ENCODE results near the gene BIK.

The BIK gene

GRCh38 chr22:43162412-43163150 lies 52.0 kb downstream of the BIK start:
- H3K36me3 ChIP-seq (ENCODE audit: control insufficient read depth in 1 of 2, insufficient read depth in 2 of 2, low read length in 2 of 2) = peaks cover 3 to 7% of the 10 kb centered on the region in 2 experiments
- no peak overlapping the region for H3K14ac ChIP-seq (ENCODE audit: low read length)
- H3K79me2 ChIP-seq (ENCODE audit: control insufficient read depth, insufficient read depth, low read length, poor library complexity) = no peaks in the 10 kb centered on the region
- no peak overlapping the region for H2BK5ac ChIP-seq (ENCODE audit: low read depth, low read length, poor library complexity)
- H3K4ac ChIP-seq (ENCODE audit: low read depth, low read length) = no peak overlapping the region
- H2AK5ac ChIP-seq (ENCODE audit: low read length) = no peak overlapping the region
- DNase-seq = no peak
- H4K12ac ChIP-seq (ENCODE audit: low read depth, low read length) = no peak overlapping the region
- no peak overlapping the region for H2BK120ac ChIP-seq (ENCODE audit: insufficient read depth, low read length, poor library complexity)
- H3K9ac ChIP-seq (ENCODE audit: low read length) = no peak overlapping the region
- no peak overlapping the region for H4K91ac ChIP-seq (ENCODE audit: low read depth, low read length)
- H4K8ac ChIP-seq (ENCODE audit: low read depth, low read length) = no peak overlapping the region
- H3K9me3 ChIP-seq (ENCODE audit: insufficient read depth, low read depth, low read length) = peaks cover 1% of the 10 kb centered on the region
- H3K27ac ChIP-seq (ENCODE audit: low read depth, low read length) = no peak overlapping the region
- no peaks in the 10 kb centered on the region for H3K27me3 ChIP-seq (ENCODE audit: insufficient read depth, low read length)
- peaks cover 0 to under 1% of the 10 kb centered on the region in 2 experiments for H3K4me1 ChIP-seq (ENCODE audit: control insufficient read depth in 1 of 2, insufficient read depth in 2 of 2, low read length in 2 of 2)
- no CpG with 5 or more reads among the region's 24 CpGs for WGBS (ENCODE audit: extremely low coverage, insufficient coverage, insufficient read length)
- H3K23ac ChIP-seq (ENCODE audit: low read length) = no peak overlapping the region
- no peak overlapping the region for H3K18ac ChIP-seq (ENCODE audit: low read length)
- H3K4me3 ChIP-seq (ENCODE audit: low read depth, low read length) = no peak overlapping the region
- H3K79me1 ChIP-seq (ENCODE audit: low read length) = no peaks in the 10 kb centered on the region
- H2AFZ ChIP-seq (ENCODE audit: insufficient read depth, low read length, poor library complexity) = no peak overlapping the region
- H3K4me2 ChIP-seq (ENCODE audit: low read length) = no peak overlapping the region
- no peak overlapping the region for H2BK12ac ChIP-seq (ENCODE audit: low read length)

- Histone ChIP-seq H2AFZ (ENCODE audit: insufficient read depth, low read length, poor library complexity) (no peak overlapping the region), H3K27me3 (ENCODE audit: insufficient read depth, low read length) (no peaks in the 10 kb centered on the region), H3K4me3 (ENCODE audit: low read depth, low read length) (no peak overlapping the region), H2BK120ac (ENCODE audit: insufficient read depth, low read length, poor library complexity) (no peak overlapping the region), H4K91ac (ENCODE audit: low read depth, low read length) (no peak overlapping the region), H2BK12ac (ENCODE audit: low read length) (no peak overlapping the region), H3K36me3 (ENCODE audit: control insufficient read depth in 1 of 2, insufficient read depth in 2 of 2, low read length in 2 of 2) (peaks cover 7 to 13% of the 10 kb centered on the region in 2 experiments), H3K4me1 (ENCODE audit: control insufficient read depth in 1 of 2, insufficient read depth in 2 of 2, low read length in 2 of 2) (peaks cover 3 to 6% of the 10 kb centered on the region in 2 experiments), H3K79me2 (ENCODE audit: control insufficient read depth, insufficient read depth, low read length, poor library complexity) (no peaks in the 10 kb centered on the region), H2AK5ac (ENCODE audit: low read length) (no peak overlapping the region), H2BK5ac (ENCODE audit: low read depth, low read length, poor library complexity) (no peak overlapping the region), H3K18ac (ENCODE audit: low read length) (no peak overlapping the region), H3K27ac (ENCODE audit: low read depth, low read length) (no peak overlapping the region), H3K23ac (ENCODE audit: low read length) (no peak overlapping the region), H3K4me2 (ENCODE audit: low read length) (no peak overlapping the region), H3K9me3 (ENCODE audit: insufficient read depth, low read depth, low read length) (peaks cover 1% of the 10 kb centered on the region), H3K79me1 (ENCODE audit: low read length) (no peaks in the 10 kb centered on the region), H4K12ac (ENCODE audit: low read depth, low read length) (no peak overlapping the region), H3K9ac (ENCODE audit: low read length) (no peak overlapping the region), H3K4ac (ENCODE audit: low read depth, low read length) (no peak overlapping the region), H3K14ac (ENCODE audit: low read length) (no peak overlapping the region), H4K8ac (ENCODE audit: low read depth, low read length) (no peak overlapping the region)
- no peak for DNase-seq
- no CpG with 5 or more reads among the region's 18 CpGs for WGBS (ENCODE audit: extremely low coverage, insufficient coverage, insufficient read length)
Observed at GRCh38 chr22:43163241-43163795, 52.8 kb downstream of the BIK start.

- H3K4ac ChIP-seq (ENCODE audit: low read depth, low read length) = no peak overlapping the region
- no peak overlapping the region for H2BK5ac ChIP-seq (ENCODE audit: low read depth, low read length, poor library complexity)
- no peak overlapping the region for H4K91ac ChIP-seq (ENCODE audit: low read depth, low read length)
- H3K79me1 ChIP-seq (ENCODE audit: low read length) = peaks cover 4% of the 10 kb centered on the region
- no peak overlapping the region for H2AK5ac ChIP-seq (ENCODE audit: low read length)
- no peak overlapping the region for H2BK120ac ChIP-seq (ENCODE audit: insufficient read depth, low read length, poor library complexity)
- H4K12ac ChIP-seq (ENCODE audit: low read depth, low read length) = no peak overlapping the region
- no peak overlapping the region for H3K18ac ChIP-seq (ENCODE audit: low read length)
- no peak overlapping the region for H2AFZ ChIP-seq (ENCODE audit: insufficient read depth, low read length, poor library complexity)
- H3K23ac ChIP-seq (ENCODE audit: low read length) = no peak overlapping the region
- H3K79me2 ChIP-seq (ENCODE audit: control insufficient read depth, insufficient read depth, low read length, poor library complexity) = no peaks in the 10 kb centered on the region
- H3K27ac ChIP-seq (ENCODE audit: low read depth, low read length) = no peak overlapping the region
- no CpG with 5 or more reads among the region's 16 CpGs for WGBS (ENCODE audit: extremely low coverage, insufficient coverage, insufficient read length)
- no peak overlapping the region for H2BK12ac ChIP-seq (ENCODE audit: low read length)
- no peak overlapping the region for H3K9ac ChIP-seq (ENCODE audit: low read length)
- H3K14ac ChIP-seq (ENCODE audit: low read length) = no peak overlapping the region
- DNase-seq = peak in 1 of 2 donors; percentile 22
- H4K8ac ChIP-seq (ENCODE audit: low read depth, low read length) = no peak overlapping the region
- H3K4me1 ChIP-seq (ENCODE audit: control insufficient read depth in 1 of 2, insufficient read depth in 2 of 2, low read length in 2 of 2) = peaks cover 10 to 12% of the 10 kb centered on the region in 2 experiments
- H3K27me3 ChIP-seq (ENCODE audit: insufficient read depth, low read length) = no peaks in the 10 kb centered on the region
- no peak overlapping the region for H3K4me2 ChIP-seq (ENCODE audit: low read length)
- no peak overlapping the region for H3K4me3 ChIP-seq (ENCODE audit: low read depth, low read length)
- H3K36me3 ChIP-seq (ENCODE audit: control insufficient read depth in 1 of 2, insufficient read depth in 2 of 2, low read length in 2 of 2) = peaks cover 7 to 14% of the 10 kb centered on the region in 2 experiments
- peaks cover 1% of the 10 kb centered on the region for H3K9me3 ChIP-seq (ENCODE audit: insufficient read depth, low read depth, low read length)
Observed at GRCh38 chr22:43164636-43165035, 54.1 kb downstream of the BIK start.

GRCh38 chr22:43166132-43166930 lies 55.8 kb downstream of the BIK start:
- H2BK12ac ChIP-seq (ENCODE audit: low read length) = no peak overlapping the region
- H3K36me3 ChIP-seq (ENCODE audit: control insufficient read depth in 1 of 2, insufficient read depth in 2 of 2, low read length in 2 of 2) = peaks cover 15 to 27% of the 10 kb centered on the region in 2 experiments
- peaks cover 4% of the 10 kb centered on the region for H3K79me1 ChIP-seq (ENCODE audit: low read length)
- H2BK120ac ChIP-seq (ENCODE audit: insufficient read depth, low read length, poor library complexity) = no peak overlapping the region
- H3K4ac ChIP-seq (ENCODE audit: low read depth, low read length) = no peak overlapping the region
- no peak overlapping the region for H3K18ac ChIP-seq (ENCODE audit: low read length)
- no peak overlapping the region for H3K27ac ChIP-seq (ENCODE audit: low read depth, low read length)
- H3K9me3 ChIP-seq (ENCODE audit: insufficient read depth, low read depth, low read length) = peaks cover 1% of the 10 kb centered on the region
- H3K79me2 ChIP-seq (ENCODE audit: control insufficient read depth, insufficient read depth, low read length, poor library complexity) = no peaks in the 10 kb centered on the region
- H3K27me3 ChIP-seq (ENCODE audit: insufficient read depth, low read length) = no peaks in the 10 kb centered on the region
- no peak overlapping the region for H4K8ac ChIP-seq (ENCODE audit: low read depth, low read length)
- no peak overlapping the region for H3K9ac ChIP-seq (ENCODE audit: low read length)
- H2AFZ ChIP-seq (ENCODE audit: insufficient read depth, low read length, poor library complexity) = no peak overlapping the region
- DNase-seq = no peak
- H2AK5ac ChIP-seq (ENCODE audit: low read length) = no peak overlapping the region
- no CpG with 5 or more reads among the region's 23 CpGs for WGBS (ENCODE audit: extremely low coverage, insufficient coverage, insufficient read length)
- no peak overlapping the region for H2BK5ac ChIP-seq (ENCODE audit: low read depth, low read length, poor library complexity)
- peak overlapping the region; percentile 31 for H3K4me3 ChIP-seq (ENCODE audit: low read depth, low read length)
- no peak overlapping the region for H3K23ac ChIP-seq (ENCODE audit: low read length)
- no peak overlapping the region for H4K12ac ChIP-seq (ENCODE audit: low read depth, low read length)
- H3K4me1 ChIP-seq (ENCODE audit: control insufficient read depth in 1 of 2, insufficient read depth in 2 of 2, low read length in 2 of 2) = peaks cover 10 to 12% of the 10 kb centered on the region in 2 experiments
- no peak overlapping the region for H3K14ac ChIP-seq (ENCODE audit: low read length)
- no peak overlapping the region for H3K4me2 ChIP-seq (ENCODE audit: low read length)
- no peak overlapping the region for H4K91ac ChIP-seq (ENCODE audit: low read depth, low read length)
